Measurements from ENCODE around the gene FBLN2.

GRCh38 chr3:13593615-13594014 lies 44.7 kb downstream of the FBLN2 start:
- TF ChIP-seq ZNF761 (CRISPR knock-in tag; conservative IDR thresholded peaks at IDR 0.05): no peak
- TF ChIP-seq MED13 (CRISPR knock-in tag; IDR thresholded peaks at IDR 0.05): no peak
- TF ChIP-seq MAFK (conservative IDR thresholded peaks at IDR 0.05 in 1 of 2, IDR thresholded peaks at IDR 0.05 in 1 of 2; ENCODE audit: low read length in 2 of 2): no peak
- no peak for TF ChIP-seq EZH2 (conservative IDR thresholded peaks at IDR 0.05; ENCODE audit: low read depth, low read length)
- TF ChIP-seq FOSL1 (CRISPR knock-in tag; IDR thresholded peaks at IDR 0.05; ENCODE audit: borderline replicate concordance): no peak
- TF ChIP-seq MTF1 (CRISPR knock-in tag; IDR thresholded peaks at IDR 0.05): no peak
- TF ChIP-seq BRF2 (CRISPR knock-in tag; IDR thresholded peaks at IDR 0.05): no peak
- no peak for TF ChIP-seq GLI4 (CRISPR knock-in tag; IDR thresholded peaks at IDR 0.05; ENCODE audit: borderline replicate concordance)
- no peak for TF ChIP-seq MAX (IDR thresholded peaks at IDR 0.05)
- no peak for TF ChIP-seq NONO (IDR thresholded peaks at IDR 0.05)
- TF ChIP-seq NONO (CRISPR knock-in tag; conservative IDR thresholded peaks at IDR 0.05): no peak
- TF ChIP-seq ZBTB49 (CRISPR knock-in tag; IDR thresholded peaks at IDR 0.05; ENCODE audit: borderline replicate concordance): no peak

Measured in HepG2 (cell line).